Measurements from ENCODE around the gene TFF2.

TFF2 gene

GRCh38 chr21:42343963-42344510 lies 6.8 kb downstream of the TFF2 start:
- DNase-seq: no peak

GRCh38 chr21:42343556-42343955 lies 7.2 kb downstream of the TFF2 start:
- DNase-seq: no peak

- DNase-seq: no peak
These were observed 7.7 kb downstream of the TFF2 start for GRCh38 chr21:42343101-42343500.

- no peak for DNase-seq
These were observed 8.8 kb downstream of the TFF2 start for GRCh38 chr21:42341776-42342542.

- DNase-seq: no peak
These were observed 10.4 kb downstream of the TFF2 start for GRCh38 chr21:42340187-42341050.

- DNase-seq: no peak
These were observed 11.8 kb downstream of the TFF2 start for GRCh38 chr21:42338729-42339715.

GRCh38 chr21:42337830-42338728 lies 12.7 kb downstream of the TFF2 start:
- DNase-seq: peak; percentile 95

- no peak for DNase-seq
These were observed 13.5 kb downstream of the TFF2 start for GRCh38 chr21:42337276-42337675.

GRCh38 chr21:42336054-42336453 lies 14.7 kb downstream of the TFF2 start:
- DNase-seq: no peak

- DNase-seq: no peak
These were observed 18.1 kb downstream of the TFF2 start for GRCh38 chr21:42332557-42333317.

GRCh38 chr21:42331660-42332059 lies 19.1 kb downstream of the TFF2 start:
- DNase-seq: no peak

GRCh38 chr21:42330380-42331371 lies 20.1 kb downstream of the TFF2 start:
- no peak for DNase-seq

GRCh38 chr21:42324896-42325295 lies 25.9 kb downstream of the TFF2 start:
- DNase-seq: no peak

GRCh38 chr21:42321845-42322244 lies 28.9 kb downstream of the TFF2 start:
- DNase-seq: no peak

GRCh38 chr21:42321231-42321630 lies 29.6 kb downstream of the TFF2 start:
- no peak for DNase-seq

GRCh38 chr21:42320791-42321190 lies 30.0 kb downstream of the TFF2 start:
- no peak for DNase-seq

- DNase-seq: no peak
These were observed 30.8 kb downstream of the TFF2 start for GRCh38 chr21:42319851-42320572.

- DNase-seq: no peak
These were observed 31.4 kb downstream of the TFF2 start for GRCh38 chr21:42319376-42319775.
